Endothelial cell of umbilical vein (primary cell): ENCODE measurements around the gene CRACR2B. TPM values are rescaled to one million over a fixed set of nuclear protein-coding genes. Genes with fewer than 3 reads are reported as not detected.

ENCODE experiments used
- BruUV-seq: library from RNA; stranded (reverse); fragments of 400-500 nt; replicated peaks from 2 replicates; lab custom pipeline; 2021; lab: Mats Ljungman, UMichigan
- CTCF ChIA-PET: fragments of 300-600, 350-600 bp; sonication (Branson Sonifier 250); formaldehyde crosslinking; loops from one replicate; lab custom pipeline; 2021; ENCODE audit warnings: antibody characterized with exemption, inconsistent platforms; lab: Charles Lee
- POLR2A ChIA-PET: fragments of 300-600, 350-600 bp; sonication (Branson Sonifier 250); formaldehyde crosslinking; loops from one replicate; lab custom pipeline; 2021; ENCODE audit warnings: antibody characterized with exemption, inconsistent platforms; lab: Charles Lee
- DNase-seq: peaks from one replicate; pipeline ENCODE4 v3.0.0-alpha.2; 2011; ENCODE audit warnings: low read depth, low spot score
- FAIRE-seq: peaks from 2 replicates; lab custom pipeline; 2011; peaks lifted over from hg19 to GRCh38; lab: Jason Lieb, UNC
- H2AFZ ChIP-seq: 2 replicates; pipeline ENCODE4 v1.6.0; 2012; ENCODE audit warnings: low read depth, low read length, control low read depth, inconsistent platforms
- H3K27ac ChIP-seq: 2 replicates; pipeline ENCODE4 v1.5.1; 2011; ENCODE audit warnings: low read depth, mild to moderate bottlenecking, control low read depth, low read length, moderate library complexity; ENCODE audit not compliant: insufficient read depth
- H3K27me3 ChIP-seq, 2 experiments: 2 replicates each; pipeline versions ENCODE4 v1.6.0 to v1.6.1; 2011; ENCODE audit warnings: low read length in 2 of 2, mixed read lengths in 1 of 2; ENCODE audit not compliant: control insufficient read depth in 2 of 2, insufficient read depth in 2 of 2
- H3K36me3 ChIP-seq, 2 experiments: 2 replicates in 1 of 2; 3 replicates in 1 of 2; pipeline ENCODE4 v1.5.1; 2011; ENCODE audit warnings: low read length in 2 of 2, mild to moderate bottlenecking in 1 of 2, moderate library complexity in 1 of 2; ENCODE audit not compliant: control insufficient read depth in 2 of 2, insufficient read depth in 2 of 2; ENCODE audit errors: extremely low read depth in 1 of 2
- H3K4me1 ChIP-seq: 3 replicates; pipeline ENCODE4 v1.5.1; 2011; ENCODE audit warnings: mild to moderate bottlenecking, low read length; ENCODE audit not compliant: control insufficient read depth, insufficient read depth; ENCODE audit errors: extremely low read depth
- H3K4me2 ChIP-seq: 2 replicates; pipeline ENCODE4 v1.6.1; 2011; ENCODE audit warnings: low read length, control low read depth, mixed read lengths; ENCODE audit not compliant: insufficient read depth
- H3K4me3 ChIP-seq, 3 experiments: fragments of 200-600 bp in 1 of 3; sonication (generic), shearing (Covaris generic) in 1 of 3; replicated peaks in 1 of 3; 2 replicates each; pipeline ENCODE4 v1.5.1; 2011 to 2016; ENCODE audit warnings: control low read depth in 3 of 3, low read length in 3 of 3, mild to moderate bottlenecking in 2 of 3, inconsistent platforms in 1 of 3, low read depth in 1 of 3, moderate library complexity in 1 of 3; ENCODE audit not compliant: insufficient read depth in 1 of 3
- H3K79me2 ChIP-seq: 2 replicates; pipeline ENCODE4 v1.6.0; 2012; ENCODE audit warnings: low read length, inconsistent platforms; ENCODE audit not compliant: control insufficient read depth, insufficient read depth
- H3K9ac ChIP-seq: replicated peaks from 2 replicates; pipeline ENCODE3; 2011; ENCODE audit warnings: low read length, control low read depth; ENCODE audit not compliant: insufficient read depth; ENCODE audit errors: extremely low read depth
- H3K9me1 ChIP-seq: replicated peaks from 3 replicates; pipeline ENCODE4 v1.6.0; 2011; ENCODE audit warnings: mild to moderate bottlenecking, low read length; ENCODE audit not compliant: control insufficient read depth, insufficient read depth; ENCODE audit errors: extremely low read depth
- H3K9me3 ChIP-seq: replicated peaks from 2 replicates; pipeline ENCODE4 v1.5.1; 2012; ENCODE audit warnings: low read length, inconsistent platforms; ENCODE audit not compliant: control insufficient read depth, insufficient read depth
- H4K20me1 ChIP-seq: replicated peaks from 2 replicates; pipeline ENCODE3; 2011; ENCODE audit warnings: mild to moderate bottlenecking, low read length; ENCODE audit not compliant: control insufficient read depth, insufficient read depth; ENCODE audit errors: extremely low read depth
- EZH2 ChIP-seq: IDR thresholded peaks from 2 replicates; pipeline ENCODE4 v1.6.1; 2012; ENCODE audit warnings: borderline replicate concordance, low read depth, mild to moderate bottlenecking, moderate library complexity, low read length, inconsistent platforms; ENCODE audit not compliant: severe bottlenecking
- FOS ChIP-seq: IDR thresholded peaks from 2 replicates; pipeline ENCODE4 v1.6.1; 2011; ENCODE audit warnings: mild to moderate bottlenecking, low read length, moderate library complexity, borderline replicate concordance; ENCODE audit not compliant: insufficient read depth
- GATA2 ChIP-seq: IDR thresholded peaks from 2 replicates; pipeline ENCODE4 v1.7.0; 2011; ENCODE audit warnings: low read depth, mild to moderate bottlenecking, moderate library complexity, mixed read lengths, low read length; ENCODE audit not compliant: insufficient read length, insufficient read depth
- JUN ChIP-seq: IDR thresholded peaks from 2 replicates; pipeline ENCODE4 v1.6.1; 2011; ENCODE audit warnings: borderline replicate concordance, low read depth; ENCODE audit not compliant: insufficient read length, insufficient read depth
- MYC ChIP-seq: IDR thresholded peaks from one replicate; pipeline ENCODE4 v1.6.1; 2011; ENCODE audit warnings: mild to moderate bottlenecking, low read depth, low read length
- POLR2A ChIP-seq: IDR thresholded peaks from 2 replicates; pipeline ENCODE4 v1.6.1; 2012; ENCODE audit warnings: low read depth, mild to moderate bottlenecking, control low read depth, low read length
- POLR2AphosphoS5 ChIP-seq: IDR thresholded peaks from 2 replicates; pipeline ENCODE4 v1.6.1; 2012; ENCODE audit warnings: low read depth, mild to moderate bottlenecking, control low read depth, low read length, moderate library complexity; ENCODE audit not compliant: insufficient read depth
- dilution Hi-C: fragments of 300-500 bp; cut with MboI; formaldehyde crosslinking; loops from one replicate; pipeline ENCODE4 v1.15.0; 2019; ENCODE audit warnings: low sequenced_read_pairs; ENCODE audit not compliant: extremely low pct_ligation_motif_present
- intact Hi-C: fragments of 100-400 bp; cut with micrococcal nuclease; formaldehyde crosslinking; loops from one replicate; pipeline ENCODE4 v1.10.0; 2022
- polyA plus RNA-seq, 4 experiments: library from polyadenylated mRNA; depleted of rRNA in 3 of 4; stranded (reverse) in 3 of 4; unstranded in 1 of 4; fragments of >200 nt; gene quantifications; 2 replicates each; pipeline versions ENCODE4 v1.2.1 to v1.2.3, GENCODE V29; 2011 to 2012; ENCODE audit warnings: missing spikeins in 1 of 4
- total RNA-seq: library from RNA; stranded (reverse); gene quantifications from 2 replicates; pipeline ENCODE4 v1.2.3, GENCODE V29; 2021
- TF ChIP-seq, protein P1 (sequence below): IDR thresholded peaks from 2 replicates; pipeline ENCODE4 v1.6.1; 2011; ENCODE audit not compliant: insufficient read depth, insufficient read length
- TF ChIP-seq, protein P2 (sequence below), 2 donors: IDR thresholded peaks; 1 replicate in 1 of 2; 2 replicates in 1 of 2; pipeline ENCODE4 v1.5.1; 2011; ENCODE audit warnings: low read length in 2 of 2, mild to moderate bottlenecking in 2 of 2, moderate library complexity in 2 of 2, control low read depth in 1 of 2, inconsistent platforms in 1 of 2, low read depth in 1 of 2; ENCODE audit not compliant: insufficient read depth in 1 of 2; ENCODE audit errors: extremely low read depth in 1 of 2

CRACR2B gene
- total and polyA plus RNA-seq, 2 donors (not counting 3 experiments of a cell fraction or from before 2014, with no cell fraction given), result 8.4 to 9.3 TPM

DNA sequence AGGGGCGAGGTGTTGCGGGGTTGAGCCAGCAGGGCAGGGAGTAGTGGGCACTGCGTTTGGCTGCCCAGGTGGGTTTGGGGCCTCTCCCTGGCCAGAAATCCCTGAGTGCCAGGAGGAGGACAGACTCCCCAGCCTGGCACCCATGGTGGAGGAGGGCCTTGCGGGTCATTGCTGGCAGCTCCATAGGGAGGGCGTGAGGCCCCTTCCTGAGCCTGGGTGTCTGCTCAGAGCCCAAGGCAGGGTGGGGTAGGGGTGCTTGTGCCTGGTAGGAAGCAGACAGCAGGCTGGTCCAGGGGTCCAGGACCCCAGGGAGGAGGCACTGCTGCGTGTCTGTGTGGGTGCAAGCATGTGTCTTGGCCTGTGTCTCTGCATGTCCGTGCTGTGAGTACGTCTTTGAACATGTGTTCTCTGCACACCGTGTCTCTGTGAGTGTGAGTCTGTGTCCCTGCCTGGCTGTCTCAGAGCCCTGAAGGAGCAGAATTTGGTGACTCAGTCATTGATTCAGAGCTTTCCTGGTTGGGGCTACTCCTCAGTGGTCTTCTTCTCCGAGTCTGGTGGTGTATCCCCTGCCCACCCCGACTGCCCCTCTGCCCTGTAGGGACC lies 18.9 kb downstream of the CRACR2B start:
- H3K4me1 ChIP-seq, result peaks cover 29% of the 10 kb centered on the region
- no peaks in the 10 kb centered on the region for H3K9me3 ChIP-seq
- CTCF ChIA-PET, result interaction anchor here (1.2 to 3.3 kb wide), 4 partner anchors 10 to 205 kb away, joined by 3 to 46 read pairs (median 10); no protein-coding TSS in a partner anchor
- H3K4me3 ChIP-seq, result no peak overlapping the region
- dilution Hi-C loops, result no loop called here
- FAIRE-seq (peak; percentile 50), DNase-seq (no peak)
- no peak overlapping the region for H3K4me2 ChIP-seq
- H3K27me3 ChIP-seq, result no peaks in the 10 kb centered on the region
- H3K9ac ChIP-seq, result no peak overlapping the region
- no TSS peak for BruUV-seq
- POLR2A ChIA-PET, result no interaction called here
- no peak overlapping the region for H2AFZ ChIP-seq
- TF ChIP-seq FOS (no peak), MYC (no peak), JUN (no peak), POLR2A (no peak), GATA2 (no peak), POLR2AphosphoS5 (no peak), EZH2 (no peak)
- TF ChIP-seq, protein P1, sequence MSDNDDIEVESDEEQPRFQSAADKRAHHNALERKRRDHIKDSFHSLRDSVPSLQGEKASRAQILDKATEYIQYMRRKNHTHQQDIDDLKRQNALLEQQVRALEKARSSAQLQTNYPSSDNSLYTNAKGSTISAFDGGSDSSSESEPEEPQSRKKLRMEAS, result no peak
- TF ChIP-seq, protein P2, sequence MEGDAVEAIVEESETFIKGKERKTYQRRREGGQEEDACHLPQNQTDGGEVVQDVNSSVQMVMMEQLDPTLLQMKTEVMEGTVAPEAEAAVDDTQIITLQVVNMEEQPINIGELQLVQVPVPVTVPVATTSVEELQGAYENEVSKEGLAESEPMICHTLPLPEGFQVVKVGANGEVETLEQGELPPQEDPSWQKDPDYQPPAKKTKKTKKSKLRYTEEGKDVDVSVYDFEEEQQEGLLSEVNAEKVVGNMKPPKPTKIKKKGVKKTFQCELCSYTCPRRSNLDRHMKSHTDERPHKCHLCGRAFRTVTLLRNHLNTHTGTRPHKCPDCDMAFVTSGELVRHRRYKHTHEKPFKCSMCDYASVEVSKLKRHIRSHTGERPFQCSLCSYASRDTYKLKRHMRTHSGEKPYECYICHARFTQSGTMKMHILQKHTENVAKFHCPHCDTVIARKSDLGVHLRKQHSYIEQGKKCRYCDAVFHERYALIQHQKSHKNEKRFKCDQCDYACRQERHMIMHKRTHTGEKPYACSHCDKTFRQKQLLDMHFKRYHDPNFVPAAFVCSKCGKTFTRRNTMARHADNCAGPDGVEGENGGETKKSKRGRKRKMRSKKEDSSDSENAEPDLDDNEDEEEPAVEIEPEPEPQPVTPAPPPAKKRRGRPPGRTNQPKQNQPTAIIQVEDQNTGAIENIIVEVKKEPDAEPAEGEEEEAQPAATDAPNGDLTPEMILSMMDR (IDR thresholded peaks at IDR 0.05; ENCODE audit: extremely low read depth in 1 of 2, insufficient read depth in 1 of 2, low read depth in 1 of 2, low read length in 2 of 2), result no peak
- no peak overlapping the region for H3K27ac ChIP-seq
- no peaks in the 10 kb centered on the region for H3K36me3 ChIP-seq
- H3K79me2 ChIP-seq, result peaks cover 20% of the 10 kb centered on the region
- no peaks in the 10 kb centered on the region for H4K20me1 ChIP-seq
- no peaks in the 10 kb centered on the region for H3K9me1 ChIP-seq
- intact Hi-C loops, result loop anchor here (5.0 kb wide), 1 partner anchor 131 kb away; no protein-coding TSS in a partner anchor
